Activated CD4-positive, alpha-beta T cell treated with anti-CD3 and anti-CD28 coated beads, Interleukin-2, amount 50 U/mL, for 1 hour (primary cell): ENCODE measurements around the gene UBXN7.
"Not testable (repeated sequence)": the region's sequence is repeated elsewhere in the genome, so short reads cannot be mapped to it uniquely, and the experiment has no call there.

ENCODE experiments used
- DNase-seq: peaks from one replicate; pipeline ENCODE4 v3.0.0-alpha.2; 2020

Gene UBXN7

GRCh38 chr3:196351541-196351940, 80.7 kb downstream of the UBXN7 start:
- DNase-seq = no peak

DNA sequence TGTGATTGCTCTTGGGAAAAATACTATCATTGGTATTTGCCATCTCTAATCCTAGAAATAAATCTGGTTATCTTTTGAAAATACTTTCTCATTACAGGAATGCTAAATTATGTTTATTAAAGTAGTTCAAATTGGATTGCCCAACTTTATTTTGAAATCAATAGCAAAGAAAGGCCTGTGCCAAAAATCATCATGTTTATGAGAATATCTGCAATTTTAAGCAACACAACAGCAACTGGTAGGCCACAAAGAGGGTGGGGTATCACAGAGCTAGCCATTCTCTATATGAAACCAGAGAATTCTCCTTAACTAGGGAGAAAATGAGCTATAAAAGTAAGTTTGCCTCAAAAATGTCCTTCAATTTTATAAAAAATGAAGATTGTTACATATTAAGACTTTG, 82.2 kb downstream of the UBXN7 start:
- DNase-seq = no peak

GRCh38 chr3:196348698-196349097, 83.5 kb downstream of the UBXN7 start:
- no peak for DNase-seq

DNA sequence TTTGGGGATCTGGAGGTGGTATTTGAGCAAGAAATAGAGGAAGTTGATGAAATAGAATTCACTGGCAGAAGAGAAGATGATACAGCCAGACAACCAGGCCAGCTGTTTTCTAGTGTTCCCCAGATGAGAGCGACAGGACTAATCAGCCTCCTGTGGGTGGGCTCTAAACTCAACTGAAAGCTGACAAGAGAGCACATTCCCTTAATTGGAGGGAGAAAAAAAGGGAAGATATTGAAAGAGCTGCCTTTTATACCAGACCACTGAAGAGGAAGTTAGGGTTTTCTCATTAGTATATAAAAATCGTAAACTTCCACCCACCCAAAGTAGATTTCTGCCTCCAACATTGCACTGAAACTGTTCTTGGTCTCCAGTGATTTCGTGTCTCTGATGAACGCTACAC, 87.6 kb downstream of the UBXN7 start:
- no peak for DNase-seq

DNA sequence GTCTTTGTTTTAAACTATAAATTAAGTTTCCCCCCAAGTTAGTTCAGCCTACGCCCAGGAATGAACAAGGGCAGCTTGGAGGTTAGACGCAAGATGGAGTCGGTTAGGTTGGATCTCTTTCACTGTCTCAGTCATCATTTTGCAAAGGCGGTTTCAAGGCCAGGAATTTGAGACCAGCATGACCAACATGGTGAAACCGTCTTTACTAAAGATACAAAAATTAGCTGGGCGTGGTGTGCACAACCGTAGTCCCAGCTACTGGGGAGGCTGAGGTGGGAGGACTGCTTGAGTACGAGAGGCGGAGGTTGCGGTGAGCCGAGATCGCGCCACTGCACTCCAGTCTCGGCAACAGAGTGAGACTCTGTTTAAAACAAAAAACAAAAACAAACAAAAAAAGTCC, 88.3 kb downstream of the UBXN7 start:
- not testable (repeated sequence) for DNase-seq

DNA sequence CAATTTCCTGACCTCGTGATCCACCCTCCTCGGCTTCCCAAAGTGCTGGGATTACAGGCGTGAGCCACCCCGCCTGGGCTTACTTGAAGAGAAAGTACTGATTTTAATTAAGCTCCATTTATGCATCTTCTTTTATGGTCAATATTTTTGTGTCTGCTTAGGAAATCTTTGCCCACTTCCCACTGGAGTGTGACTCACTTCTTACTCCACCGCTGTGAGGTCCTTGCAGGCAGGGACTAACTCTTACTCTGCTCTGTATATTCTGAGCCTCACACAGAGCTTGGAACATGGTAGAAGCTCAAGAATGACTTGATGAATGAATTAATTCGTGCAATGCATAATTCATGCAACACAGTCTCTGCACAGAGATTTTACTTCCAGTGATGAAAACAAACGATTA, 91.1 kb downstream of the UBXN7 start:
- no peak for DNase-seq

- DNase-seq = no peak
These were observed 91.8 kb downstream of the UBXN7 start for GRCh38 chr3:196340466-196340865.

- no peak for DNase-seq
These were observed 92.6 kb downstream of the UBXN7 start for GRCh38 chr3:196339493-196340254.

GRCh38 chr3:196339044-196339443, 93.2 kb downstream of the UBXN7 start:
- no peak for DNase-seq

DNA sequence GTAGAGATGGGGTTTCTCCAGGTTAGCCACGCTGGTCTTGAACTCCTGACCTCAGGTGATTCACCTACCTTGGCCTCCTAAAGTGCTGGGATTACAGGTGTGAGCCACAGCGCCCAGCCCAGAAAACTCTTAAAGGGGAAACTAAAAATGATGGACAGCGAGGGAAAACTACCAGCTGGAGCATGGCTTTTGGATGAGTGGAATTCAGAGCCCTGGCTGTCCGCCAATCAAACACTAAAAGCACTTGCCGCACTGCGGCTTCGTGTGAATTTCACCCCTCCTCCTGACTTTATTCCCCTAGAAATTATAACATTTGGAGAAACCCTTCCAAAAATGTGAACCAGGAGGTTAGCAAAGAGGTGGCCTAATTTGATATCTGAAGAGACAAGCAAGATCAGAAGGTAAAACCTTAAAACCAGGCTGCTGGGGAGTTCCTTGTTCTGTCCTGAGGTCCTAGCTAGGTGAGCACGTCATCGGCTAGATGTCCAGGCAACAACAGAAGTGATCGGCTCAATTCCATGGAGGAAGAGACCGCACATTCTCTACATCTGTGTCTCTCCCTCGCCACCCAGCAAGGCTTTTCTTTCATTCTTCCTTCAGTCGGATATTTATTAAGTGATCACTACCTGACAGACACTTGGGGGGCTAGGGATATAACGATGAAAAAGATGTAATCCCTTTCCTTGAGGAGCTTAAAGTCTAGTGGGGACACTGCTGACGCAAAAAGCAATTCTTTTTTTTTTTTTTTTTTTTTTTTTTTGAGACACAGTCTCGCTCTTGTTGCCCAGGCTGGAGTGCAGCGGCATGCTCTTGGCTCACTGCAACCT, 95.7 kb downstream of the UBXN7 start:
- DNase-seq = no peak

- no peak for DNase-seq
These were observed 96.7 kb downstream of the UBXN7 start for GRCh38 chr3:196335503-196335948.

- DNase-seq = no peak
These were observed 97.2 kb downstream of the UBXN7 start for GRCh38 chr3:196334982-196335381.

DNA sequence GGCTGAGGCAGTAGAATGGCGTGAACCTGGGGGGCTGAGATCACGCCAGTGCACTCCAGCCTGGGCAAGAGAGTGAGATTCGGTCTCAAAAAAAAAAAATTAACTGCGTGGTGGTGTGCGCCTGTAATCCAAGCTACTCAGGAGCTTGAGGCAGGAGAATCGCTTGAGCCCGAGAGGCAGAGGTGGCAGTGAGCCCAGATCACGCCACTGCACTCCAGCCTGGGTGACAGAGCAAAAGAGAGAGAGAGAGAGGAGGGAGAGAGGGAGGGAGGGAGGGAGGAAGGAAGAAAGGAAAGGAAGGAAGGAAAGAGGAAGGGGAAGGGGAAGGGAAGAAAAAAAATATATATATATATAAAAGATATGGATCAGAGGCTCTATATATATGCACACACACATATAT, 100.1 kb downstream of the UBXN7 start:
- DNase-seq = no peak

GRCh38 chr3:196327405-196327804, 104.8 kb downstream of the UBXN7 start:
- DNase-seq = no peak

DNA sequence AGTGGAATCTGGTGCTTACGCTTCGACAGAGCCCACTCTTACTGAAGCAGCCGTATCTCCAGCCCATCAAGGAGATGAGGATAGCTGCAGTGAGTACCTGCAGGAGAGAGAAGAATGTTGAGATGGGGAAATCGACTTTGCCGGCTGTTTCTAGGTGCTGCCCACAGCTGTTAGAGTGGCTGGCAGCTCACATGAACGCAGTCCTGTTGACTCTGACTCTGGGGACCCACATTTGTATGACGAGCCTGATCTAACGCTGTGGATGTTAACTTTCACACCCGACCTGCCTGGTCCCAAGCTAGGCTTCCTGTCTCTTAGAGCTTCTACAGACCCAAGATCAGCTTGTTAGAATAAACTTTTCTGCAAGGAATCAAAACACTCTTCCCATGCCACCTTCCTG, 105.3 kb downstream of the UBXN7 start:
- DNase-seq = no peak

GRCh38 chr3:196323691-196324090, 108.5 kb downstream of the UBXN7 start:
- no peak for DNase-seq

DNA sequence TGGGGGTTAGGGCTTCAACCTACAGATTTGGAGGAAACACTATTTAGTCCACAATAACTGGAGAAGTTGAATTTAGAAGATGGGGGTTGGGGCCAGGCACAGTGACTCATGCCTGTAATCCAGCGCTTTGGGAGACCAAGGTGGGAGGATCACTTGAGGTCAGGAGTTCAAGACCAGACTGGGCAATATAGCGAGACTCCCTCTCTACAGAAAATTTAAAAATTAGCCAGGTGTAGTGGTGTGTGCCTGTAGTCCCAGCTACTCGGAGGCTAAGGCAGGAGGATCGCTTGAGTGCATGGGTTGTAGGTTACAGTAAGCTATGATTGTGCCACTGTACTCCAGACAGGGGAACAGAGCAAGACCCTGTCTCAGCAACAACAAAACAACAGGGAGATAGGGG, 109.2 kb downstream of the UBXN7 start:
- no peak for DNase-seq

DNA sequence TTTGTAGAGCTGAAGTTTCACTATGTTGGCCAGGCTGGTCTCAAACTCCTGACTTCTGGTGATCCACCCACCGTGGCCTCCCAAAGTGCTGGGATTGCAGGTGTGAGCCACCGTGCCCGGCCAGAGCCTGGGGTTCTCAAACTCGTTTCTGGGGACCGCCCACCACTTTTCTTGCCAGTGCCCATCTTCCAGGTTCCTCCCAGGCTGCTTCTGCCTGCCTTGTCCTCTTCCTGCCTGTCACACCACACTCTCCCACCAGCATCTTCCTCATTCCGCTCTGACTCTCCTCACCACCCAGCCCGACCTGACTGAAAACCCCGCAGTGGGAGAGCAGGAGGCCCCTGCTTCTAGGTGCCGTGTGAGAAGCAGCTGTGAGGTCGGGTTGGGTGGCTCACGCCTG, 111.1 kb downstream of the UBXN7 start:
- no peak for DNase-seq

- no peak for DNase-seq
These were observed 112.1 kb downstream of the UBXN7 start for GRCh38 chr3:196320137-196320536.

GRCh38 chr3:196317687-196318467, 114.3 kb downstream of the UBXN7 start, which contains the start of gene DYNLT2B:
Gene DYNLT2B (minus strand): TSS chr3:196318240. CDS start chr3:196318152, 88 bp downstream.
- DNase-seq = peak; percentile 81

DNA sequence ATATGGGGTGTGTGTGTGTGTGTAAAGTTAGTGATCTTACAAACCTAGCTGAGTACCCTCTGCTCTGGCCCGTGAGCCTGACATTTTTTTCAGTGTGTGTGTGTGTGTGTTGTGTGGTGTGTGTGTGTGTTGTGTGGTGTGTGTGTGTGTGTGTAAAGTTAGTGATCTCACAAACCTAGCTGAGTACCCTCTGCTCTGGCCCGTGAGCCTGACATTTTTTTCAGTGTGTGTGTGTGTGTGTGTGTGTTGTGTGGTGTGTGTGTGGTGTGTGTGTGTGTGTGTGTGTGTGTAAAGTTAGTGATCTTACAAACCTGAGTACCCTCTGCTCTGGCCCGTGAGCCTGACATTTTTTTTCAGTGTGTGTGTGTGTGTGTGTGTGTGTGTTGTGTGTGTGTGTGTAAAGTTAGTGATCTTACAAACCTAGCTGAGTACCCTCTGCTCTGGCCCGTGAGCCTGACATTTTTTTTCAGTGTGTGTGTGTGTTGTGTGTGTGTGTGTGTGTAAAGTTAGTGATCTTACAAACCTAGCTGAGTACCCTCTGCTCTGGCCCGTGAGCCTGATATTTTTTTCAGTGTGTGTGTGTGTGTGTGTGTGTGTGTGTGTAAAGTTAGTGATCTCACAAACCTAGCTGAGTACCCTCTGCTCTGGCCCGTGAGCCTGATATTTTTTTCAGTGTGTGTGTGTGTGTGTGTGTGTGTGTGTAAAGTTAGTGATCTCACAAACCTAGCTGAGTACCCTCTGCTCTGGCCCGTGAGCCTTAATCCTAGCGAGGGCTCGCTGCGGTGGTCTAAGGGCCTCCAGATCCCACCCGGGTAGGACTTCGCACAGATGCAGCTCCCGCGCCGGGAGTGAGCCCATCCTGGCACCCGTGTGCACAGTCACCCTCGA, 115.2 kb downstream of the UBXN7 start:
- DNase-seq = not testable (repeated sequence)

GRCh38 chr3:196315821-196316220, 116.4 kb downstream of the UBXN7 start:
- no peak for DNase-seq
